B cell (primary cell): ENCODE results near the gene TMEM266. TPM values are rescaled to one million over a fixed set of nuclear protein-coding genes. Genes with fewer than 3 reads are reported as not detected.

ENCODE experiments used
- ATAC-seq: fragments of 200-7000 bp; cut with Tn5 transposase; one replicate; pipeline ENCODE4 v1.10.0; 2021; ENCODE audit warnings: low read depth, mild to moderate bottlenecking, moderate number of reproducible peaks, moderate library complexity
- CTCF ChIA-PET: fragments of 350-600 bp; sonication (Branson Sonifier 250); formaldehyde crosslinking; loops from one replicate; lab custom pipeline; 2021; ENCODE audit warnings: antibody characterized with exemption, inconsistent platforms; lab: Charles Lee
- POLR2A ChIA-PET: fragments of 350-600 bp; sonication (Branson Sonifier 250); formaldehyde crosslinking; loops from one replicate; lab custom pipeline; 2021; ENCODE audit warnings: antibody characterized with exemption; lab: Charles Lee
- DNase-seq: peaks from one replicate; pipeline ENCODE4 v3.0.0; 2013
- H2AFZ ChIP-seq: 2 replicates; pipeline ENCODE4 v1.6.1; 2012; ENCODE audit warnings: mild to moderate bottlenecking, low read depth, low read length; ENCODE audit not compliant: insufficient read depth, poor library complexity, severe bottlenecking
- H3K27ac ChIP-seq, 2 donors: 1 replicate in 1 of 2; 2 replicates in 1 of 2; pipeline ENCODE4 v1.5.1; 2012 to 2013; ENCODE audit warnings: low read length in 2 of 2, mild to moderate bottlenecking in 2 of 2, moderate library complexity in 1 of 2
- H3K27me3 ChIP-seq, 4 experiments: fragments of 200-600 bp in 1 of 4; sonication (generic) in 1 of 4; replicated peaks in 1 of 4; 1 replicate in 2 of 4; 2 replicates in 2 of 4; pipeline versions ENCODE4 v1.6.1 to v1.7.0; 2013 to 2016; ENCODE audit warnings: low read length in 3 of 4, mild to moderate bottlenecking in 2 of 4, mixed read lengths in 1 of 4, moderate library complexity in 1 of 4; ENCODE audit not compliant: insufficient read depth in 4 of 4, control insufficient read depth in 3 of 4; ENCODE audit errors: control extremely low read depth in 1 of 4
- H3K36me3 ChIP-seq, 2 experiments: replicated peaks in 1 of 2; 1 replicate in 1 of 2; 2 replicates in 1 of 2; pipeline versions ENCODE4 v1.6.1 to v1.7.1; 2013; ENCODE audit warnings: low read length in 1 of 2; ENCODE audit not compliant: insufficient read depth in 2 of 2, control insufficient read depth in 1 of 2; ENCODE audit errors: control extremely low read depth in 1 of 2, extremely low read depth in 1 of 2
- H3K4me1 ChIP-seq, 2 donors: fragments of 200-600 bp in 1 of 2; sonication (generic) in 1 of 2; 1 replicate in 1 of 2; 2 replicates in 1 of 2; pipeline versions ENCODE4 v1.5.1 to v1.6.1; 2013 to 2017; ENCODE audit warnings: low read length in 2 of 2; ENCODE audit not compliant: control insufficient read depth in 2 of 2, insufficient read depth in 2 of 2
- H3K4me2 ChIP-seq: replicated peaks from 2 replicates; pipeline ENCODE3; 2012; ENCODE audit warnings: mild to moderate bottlenecking, low read depth, low read length; ENCODE audit not compliant: poor library complexity, severe bottlenecking
- H3K4me3 ChIP-seq, 5 experiments: fragments of 200-600 bp in 1 of 5; sonication (generic) in 1 of 5; 1 replicate in 3 of 5; 2 replicates in 2 of 5; pipeline versions ENCODE4 v1.5.1 to v1.7.0; 2011 to 2016; ENCODE audit warnings: low read length in 4 of 5, mild to moderate bottlenecking in 4 of 5, low read depth in 2 of 5, control low read depth in 1 of 5, moderate library complexity in 1 of 5; ENCODE audit not compliant: insufficient read depth in 1 of 5; ENCODE audit errors: control extremely low read depth in 1 of 5, extremely low read depth in 1 of 5
- H3K79me2 ChIP-seq: fragments of 200-600 bp; sonication (generic); one replicate; pipeline ENCODE4 v1.6.0; 2016; ENCODE audit warnings: low read length; ENCODE audit not compliant: control insufficient read depth, insufficient read depth
- H3K9ac ChIP-seq: fragments of 200-600 bp; sonication (generic); 2 replicates; pipeline ENCODE4 v1.6.1; 2017; ENCODE audit warnings: mild to moderate bottlenecking, low read length, moderate library complexity
- H3K9me3 ChIP-seq, 3 donors: one replicate each; pipeline versions ENCODE4 v1.6.1 to v1.7.1; 2013; ENCODE audit warnings: low read length in 2 of 3; ENCODE audit not compliant: control insufficient read depth in 2 of 3, insufficient read depth in 1 of 3; ENCODE audit errors: control extremely low read depth in 1 of 3
- H4K20me1 ChIP-seq: 2 replicates; pipeline ENCODE4 v1.6.0; 2012; ENCODE audit warnings: mild to moderate bottlenecking, low read length; ENCODE audit not compliant: insufficient read depth, control insufficient read depth, poor library complexity, severe bottlenecking
- H3K27ac Mint-ChIP-seq: one replicate; pipeline ENCODE4 v1.8.0; 2021; ENCODE audit warnings: mixed read lengths
- H3K27me3 Mint-ChIP-seq: one replicate; pipeline ENCODE4 v1.8.0; 2021; ENCODE audit warnings: mixed read lengths
- H3K4me1 Mint-ChIP-seq: one replicate; pipeline ENCODE4 v1.8.0; 2021; ENCODE audit warnings: mixed read lengths
- H3K4me3 Mint-ChIP-seq: one replicate; pipeline ENCODE4 v1.8.0; 2021; ENCODE audit warnings: mixed read lengths
- H3K9me3 Mint-ChIP-seq: one replicate; pipeline ENCODE4 v1.8.0; 2022; ENCODE audit warnings: mixed read lengths; ENCODE audit not compliant: insufficient read depth
- CTCF ChIP-seq: fragments of 200-600 bp; IDR thresholded peaks from one replicate; pipeline ENCODE4 v1.8.0; 2022; ENCODE audit warnings: antibody characterized with exemption, mild to moderate bottlenecking
- EZH2 ChIP-seq: IDR thresholded peaks from 2 replicates; pipeline ENCODE4 v1.6.1; 2012; ENCODE audit warnings: borderline replicate concordance, low read depth, mild to moderate bottlenecking, moderate library complexity, low read length; ENCODE audit not compliant: insufficient read depth, poor library complexity, severe bottlenecking
- WGBS: methylation state at CpG from one replicate; pipeline ENCODE4 v1.1.5; 2013; ENCODE audit warnings: missing lambda C conversion rate; ENCODE audit not compliant: insufficient coverage; 5-methylcytosine and 5-hydroxymethylcytosine counted together
- intact Hi-C: fragments of 100-400 bp; cut with micrococcal nuclease; formaldehyde crosslinking; loops from one replicate; pipeline ENCODE4 v1.10.0; 2022
- polyA plus RNA-seq: library from polyadenylated mRNA; depleted of rRNA; stranded (reverse); fragments of >200 nt; gene quantifications from 2 replicates; pipeline ENCODE4 v1.2.3, GENCODE V29; 2012
- total RNA-seq, 2 donors: library from RNA; stranded (reverse); fragments of 120-200 nt in 1 of 2; gene quantifications; 1 replicate in 1 of 2; 2 replicates in 1 of 2; pipeline versions ENCODE4 v1.2.3 to v1.2.4, GENCODE V29; 2013 to 2022

Gene TMEM266
- total and polyA plus RNA-seq, 2 donors (not counting 1 experiment from before 2014, with no cell fraction given): not detected

GRCh38 chr15:76108021-76108723 lies 48.4 kb downstream of the TMEM266 start:
- no peak overlapping the region for H3K9ac ChIP-seq
- intact Hi-C loops: no loop called here
- H3K36me3 ChIP-seq: no peaks in the 10 kb centered on the region
- Mint-ChIP-seq H3K4me3 (no peak overlapping the region), H3K9me3 (no peaks in the 10 kb centered on the region), H3K27ac (no peak overlapping the region), H3K27me3 (peaks cover 17% of the 10 kb centered on the region), H3K4me1 (no peaks in the 10 kb centered on the region)
- H4K20me1 ChIP-seq: no peaks in the 10 kb centered on the region
- H3K27me3 ChIP-seq: no peaks in the 10 kb centered on the region
- no peaks in the 10 kb centered on the region for H3K4me1 ChIP-seq
- no peaks in the 10 kb centered on the region for H3K9me3 ChIP-seq
- 76% methylated on average over 9 of the region's 9 CpGs for WGBS
- TF ChIP-seq CTCF (no peak), EZH2 (no peak)
- H3K4me3 ChIP-seq: no peak overlapping the region
- no peak for DNase-seq
- CTCF ChIA-PET: interaction anchor here (1.1 to 1.4 kb wide), 2 partner anchors 10 to 49 kb away, joined by 3 read pairs; no protein-coding TSS in a partner anchor
- no peaks in the 10 kb centered on the region for H3K79me2 ChIP-seq
- H3K4me2 ChIP-seq: no peak overlapping the region
- no peak for ATAC-seq
- H3K27ac ChIP-seq: no peak overlapping the region
- POLR2A ChIA-PET: no interaction called here
- H2AFZ ChIP-seq: no peak overlapping the region

- no peak for TF ChIP-seq EZH2
- no peak for TF ChIP-seq CTCF
Observed at GRCh38 chr15:76109046-76109445, 49.3 kb downstream of the TMEM266 start.

More at GRCh38 chr15:76109046-76109445, 49.3 kb downstream of the TMEM266 start:
- 50% methylated on average over 1 of the region's 1 CpG for WGBS
- no peaks in the 10 kb centered on the region for H3K9me3 Mint-ChIP-seq
- no peak overlapping the region for H2AFZ ChIP-seq
- no peaks in the 10 kb centered on the region for H4K20me1 ChIP-seq
- no peak overlapping the region for H3K4me3 Mint-ChIP-seq
- CTCF ChIA-PET: no interaction called here
- no peak overlapping the region for H3K4me3 ChIP-seq
- no peaks in the 10 kb centered on the region for H3K27me3 ChIP-seq
- no peaks in the 10 kb centered on the region for H3K9me3 ChIP-seq
- H3K36me3 ChIP-seq: no peaks in the 10 kb centered on the region
- no peaks in the 10 kb centered on the region for H3K4me1 Mint-ChIP-seq
- POLR2A ChIA-PET: no interaction called here
- no peak overlapping the region for H3K9ac ChIP-seq
- H3K27ac Mint-ChIP-seq: no peak overlapping the region
- intact Hi-C loops: no loop called here
- H3K4me2 ChIP-seq: no peak overlapping the region
- ATAC-seq (no peak), DNase-seq (no peak)
- H3K27me3 Mint-ChIP-seq: peaks cover 14% of the 10 kb centered on the region
- no peaks in the 10 kb centered on the region for H3K4me1 ChIP-seq
- no peaks in the 10 kb centered on the region for H3K79me2 ChIP-seq
- no peak overlapping the region for H3K27ac ChIP-seq
